ENCODE results near the gene ZNF200.
"Not testable (repeated sequence)": the region's sequence is repeated elsewhere in the genome, so short reads cannot be mapped to it uniquely, and the experiment has no call there.

Gene ZNF200

GRCh38 chr16:3212006-3212405 is 23.0 kb downstream of the ZNF200 start:
- no peak for TF ChIP-seq CTCF (IDR thresholded peaks at IDR 0.05)
- TF ChIP-seq ZFX (IDR thresholded peaks at IDR 0.05; ENCODE audit: borderline replicate concordance): no peak
- H3K27ac ChIP-seq: no peak overlapping the region

- H3K27ac ChIP-seq: no peak overlapping the region
- no peak for TF ChIP-seq ZFX (IDR thresholded peaks at IDR 0.05; ENCODE audit: borderline replicate concordance)
- no peak for TF ChIP-seq CTCF (IDR thresholded peaks at IDR 0.05)
Observed at GRCh38 chr16:3207086-3207953, 27.6 kb downstream of the ZNF200 start.

- not testable (repeated sequence) for H3K27ac ChIP-seq
Observed at GRCh38 chr16:3205939-3206338, 29.0 kb downstream of the ZNF200 start.

GRCh38 chr16:3202903-3203539 is 31.9 kb downstream of the ZNF200 start:
- H3K27ac ChIP-seq: no peak overlapping the region

GRCh38 chr16:3198334-3199072 is 36.5 kb downstream of the ZNF200 start:
- H3K27ac ChIP-seq: no peak overlapping the region
- no peak for TF ChIP-seq ZFX (IDR thresholded peaks at IDR 0.05; ENCODE audit: borderline replicate concordance)
- no peak for TF ChIP-seq CTCF (IDR thresholded peaks at IDR 0.05)

More at GRCh38 chr16:3202903-3203539, 31.9 kb downstream of the ZNF200 start:
- TF ChIP-seq CTCF (IDR thresholded peaks at IDR 0.05): no peak
- TF ChIP-seq ZFX (IDR thresholded peaks at IDR 0.05; ENCODE audit: borderline replicate concordance): no peak

GRCh38 chr16:3197694-3198333 is 37.1 kb downstream of the ZNF200 start:
- not testable (repeated sequence) for H3K27ac ChIP-seq

- no peak overlapping the region for H3K27ac ChIP-seq
- TF ChIP-seq CTCF (IDR thresholded peaks at IDR 0.05) (no peak), ZFX (IDR thresholded peaks at IDR 0.05; ENCODE audit: borderline replicate concordance) (no peak)
Observed at GRCh38 chr16:3195975-3196374, 39.0 kb downstream of the ZNF200 start.

Data from 22Rv1 (cell line).